ENCODE data around the gene UBE2E2.

The UBE2E2 gene

GRCh38 chr3:23193831-23194230, 9.3 kb upstream of the UBE2E2 start:
- no peak for DNase-seq (ENCODE audit: low read depth)

- no peak for DNase-seq (ENCODE audit: low read depth)
Observed at GRCh38 chr3:23198801-23199200, 4.3 kb upstream of the UBE2E2 start.

- no peak for DNase-seq (ENCODE audit: low read depth)
Observed at GRCh38 chr3:23199649-23200048, 3.5 kb upstream of the UBE2E2 start.

GRCh38 chr3:23201154-23201838, 1.8 kb upstream of the UBE2E2 start:
- DNase-seq (ENCODE audit: low read depth) = no peak

- no peak for DNase-seq (ENCODE audit: low read depth)
Observed at GRCh38 chr3:23202203-23202920, 765 bp upstream of the UBE2E2 start.

GRCh38 chr3:23203708-23204330, 692 bp downstream of the UBE2E2 start:
- DNase-seq (ENCODE audit: low read depth) = no peak

- DNase-seq (ENCODE audit: low read depth) = no peak
Observed at GRCh38 chr3:23206366-23206765, 3.2 kb downstream of the UBE2E2 start.

GRCh38 chr3:23209103-23209502, 6.0 kb downstream of the UBE2E2 start:
- no peak for DNase-seq (ENCODE audit: low read depth)

GRCh38 chr3:23209747-23210487, 6.8 kb downstream of the UBE2E2 start:
- DNase-seq (ENCODE audit: low read depth) = no peak

- no peak for DNase-seq (ENCODE audit: low read depth)
Observed at GRCh38 chr3:23213813-23214212, 10.7 kb downstream of the UBE2E2 start.

- DNase-seq (ENCODE audit: low read depth) = no peak
Observed at GRCh38 chr3:23217872-23218554, 14.9 kb downstream of the UBE2E2 start.

GRCh38 chr3:23219117-23219516, 16.0 kb downstream of the UBE2E2 start:
- DNase-seq (ENCODE audit: low read depth) = no peak

GRCh38 chr3:23219552-23219951, 16.4 kb downstream of the UBE2E2 start:
- no peak for DNase-seq (ENCODE audit: low read depth)

GRCh38 chr3:23221136-23221535, 18.0 kb downstream of the UBE2E2 start:
- no peak for DNase-seq (ENCODE audit: low read depth)

GRCh38 chr3:23232016-23232415, 28.9 kb downstream of the UBE2E2 start:
- DNase-seq (ENCODE audit: low read depth) = no peak

- no peak for DNase-seq (ENCODE audit: low read depth)
Observed at GRCh38 chr3:23232854-23233253, 29.7 kb downstream of the UBE2E2 start.

- no peak for DNase-seq (ENCODE audit: low read depth)
Observed at GRCh38 chr3:23235264-23235663, 32.1 kb downstream of the UBE2E2 start.

- no peak for DNase-seq (ENCODE audit: low read depth)
Observed at GRCh38 chr3:23236890-23237289, 33.8 kb downstream of the UBE2E2 start.

- DNase-seq (ENCODE audit: low read depth) = no peak
Observed at GRCh38 chr3:23238156-23238555, 35.0 kb downstream of the UBE2E2 start.

GRCh38 chr3:23238578-23238977, 35.5 kb downstream of the UBE2E2 start:
- DNase-seq (ENCODE audit: low read depth) = no peak

GRCh38 chr3:23239211-23240068, 36.3 kb downstream of the UBE2E2 start:
- DNase-seq (ENCODE audit: low read depth) = no peak

Measured in stimulated activated CD8-positive, alpha-beta memory T cell treated with anti-CD3 and anti-CD28 coated beads, Interleukin-7, amount 100 ng/mL, for 24 hours (primary cell).